Measurements from ENCODE around the gene BAMBI. TPM values are rescaled to one million over a fixed set of nuclear protein-coding genes. Genes with fewer than 3 reads are reported as not detected.

The BAMBI gene
- polyA plus RNA-seq, 2 of the 4 experiments (the other 2 are of a cell fraction), result 25.6 to 40.5 TPM

- TF ChIP-seq E2F6 (IDR thresholded peaks at IDR 0.05; ENCODE audit: borderline replicate concordance, low read depth) (no peak), ZSCAN20 (CRISPR knock-in tag; IDR thresholded peaks at IDR 0.05) (no peak), RFX5 (IDR thresholded peaks at IDR 0.05) (no peak), TFCP2L1 (CRISPR knock-in tag; IDR thresholded peaks at IDR 0.05) (no peak)
These were observed 13.9 kb downstream of the BAMBI start (continued) for GRCh38 chr10:28691187-28691694.

GRCh38 chr10:28692050-28692449 is 14.7 kb downstream of the BAMBI start:
- FAIRE-seq (no peak), ATAC-seq (no peak), DNase-seq (ENCODE audit: low read depth in 1 of 2, low spot score in 1 of 2) (no peak)
- no peak overlapping the region for H3K4me2 ChIP-seq
- no peak overlapping the region for H3K4me3 ChIP-seq
- ChIA-PET CTCF (interaction anchor here (1.1 kb wide), 1 partner anchor 14 kb away, joined by 3 read pairs; the partner anchor contains the start of gene BAMBI), POLR2A (no interaction called here)
- no peaks in the 10 kb centered on the region for H3K9me3 ChIP-seq
- 83% methylated on average over 3 of the region's 3 CpGs for WGBS (ENCODE audit: missing lambda C conversion rate)
- no peak for TF ChIP-seq HOXA7 (CRISPR knock-in tag; IDR thresholded peaks at IDR 0.05)
- TF ChIP-seq MYC (IDR thresholded peaks at IDR 0.05; ENCODE audit: borderline replicate concordance, low read length), result no peak
- TF ChIP-seq KDM5A (IDR thresholded peaks at IDR 0.05), result no peak
- TF ChIP-seq JUN (IDR thresholded peaks at IDR 0.05), result no peak
- TF ChIP-seq MAX (IDR thresholded peaks at IDR 0.05), result no peak
- TF ChIP-seq ZNF302 (CRISPR knock-in tag; IDR thresholded peaks at IDR 0.05), result no peak
- TF ChIP-seq KDM1A (IDR thresholded peaks at IDR 0.05; ENCODE audit: low read depth), result no peak
- TF ChIP-seq RAD21 (conservative IDR thresholded peaks at IDR 0.05 in 1 of 2, IDR thresholded peaks at IDR 0.05 in 1 of 2), result no peak
- TF ChIP-seq PHF8 (IDR thresholded peaks at IDR 0.05; ENCODE audit: borderline replicate concordance, low read depth), result no peak
- no peak for TF ChIP-seq JUNB (IDR thresholded peaks at IDR 0.05)
- no peak for TF ChIP-seq E2F6 (IDR thresholded peaks at IDR 0.05; ENCODE audit: borderline replicate concordance, low read depth)
- no peak for TF ChIP-seq GATA3 (IDR thresholded peaks at IDR 0.05; ENCODE audit: borderline replicate concordance)
- TF ChIP-seq ZSCAN20 (CRISPR knock-in tag; IDR thresholded peaks at IDR 0.05), result no peak
- TF ChIP-seq POLR2A (IDR thresholded peaks at IDR 0.05; ENCODE audit: low read length), result no peak
- TF ChIP-seq ATOH8 (CRISPR knock-in tag; IDR thresholded peaks at IDR 0.05; ENCODE audit: low read depth), result no peak
- H3K27ac ChIP-seq, result no peak overlapping the region
- peaks cover 12% of the 10 kb centered on the region for H3K4me1 ChIP-seq

GRCh38 chr10:28694530-28694929 is 17.2 kb downstream of the BAMBI start:
- no peak overlapping the region for H3K27ac ChIP-seq
- ATAC-seq (no peak), DNase-seq (ENCODE audit: low read depth in 1 of 2, low spot score in 1 of 2) (no peak), FAIRE-seq (no peak)
- H3K9me3 ChIP-seq, result no peaks in the 10 kb centered on the region
- H3K4me2 ChIP-seq, result no peak overlapping the region
- H3K4me3 ChIP-seq, result no peak overlapping the region
- CTCF ChIA-PET, result interaction anchor here (0.6 to 0.7 kb wide), 2 partner anchors 23 to 293 kb away, joined by 3 read pairs; no protein-coding TSS in a partner anchor
- WGBS (ENCODE audit: missing lambda C conversion rate), result 90% methylated on average over 5 of the region's 5 CpGs
- TF ChIP-seq SREBF2 (IDR thresholded peaks at IDR 0.05) (no peak), FOSB (CRISPR knock-in tag; IDR thresholded peaks at IDR 0.05) (no peak), CHD4 (IDR thresholded peaks at IDR 0.05; ENCODE audit: borderline replicate concordance) (no peak), PBX3 (IDR thresholded peaks at IDR 0.05) (no peak), ZSCAN20 (CRISPR knock-in tag; IDR thresholded peaks at IDR 0.05) (no peak), CHD2 (IDR thresholded peaks at IDR 0.05; ENCODE audit: low read length, partially characterized antibody) (no peak), POLR2AphosphoS2 (conservative IDR thresholded peaks at IDR 0.05; ENCODE audit: low read length) (no peak), RAD21 (conservative IDR thresholded peaks at IDR 0.05 in 1 of 2, IDR thresholded peaks at IDR 0.05 in 1 of 2) (no peak), MAZ (IDR thresholded peaks at IDR 0.05; ENCODE audit: borderline replicate concordance, low read depth, low read length) (no peak), JUN (IDR thresholded peaks at IDR 0.05) (no peak), FOXS1 (CRISPR knock-in tag; IDR thresholded peaks at IDR 0.05) (no peak), CTCF (IDR thresholded peaks at IDR 0.05) (no peak), NR3C1 (IDR thresholded peaks at IDR 0.05) (no peak), RFX5 (IDR thresholded peaks at IDR 0.05) (no peak), HES2 (IDR thresholded peaks at IDR 0.05) (no peak), BCL3 (IDR thresholded peaks at IDR 0.05) (no peak), HOXB13 (CRISPR knock-in tag; IDR thresholded peaks at IDR 0.05; ENCODE audit: low read depth) (no peak)
- H3K4me1 ChIP-seq, result no peaks in the 10 kb centered on the region
- POLR2A ChIA-PET, result no interaction called here

Data from A549 (cell line).